SJCRH30 (cell line): ENCODE data around the gene CCIN. TPM values are rescaled to one million over a fixed set of nuclear protein-coding genes. Genes with fewer than 3 reads are reported as not detected.
"Not testable (repeated sequence)": the region's sequence is repeated elsewhere in the genome, so short reads cannot be mapped to it uniquely, and the experiment has no call there.

Experiments
- DNase-seq, 2 experiments: peaks; one replicate each; pipeline ENCODE4 v3.0.0-alpha.2; 2015 to 2020
- H3K27ac ChIP-seq: fragments of 250-450 bp; sonication (Bioruptor Pico); 2 replicates; pipeline ENCODE4 v1.5.1; 2020; ENCODE audit warnings: mild to moderate bottlenecking, moderate library complexity
- H3K27me3 ChIP-seq: fragments of 250-450 bp; sonication (Bioruptor Pico); 2 replicates; pipeline ENCODE4 v1.5.1; 2020; ENCODE audit warnings: mild to moderate bottlenecking, moderate library complexity
- H3K36me3 ChIP-seq: fragments of 250-450 bp; sonication (Bioruptor Pico); 2 replicates; pipeline ENCODE4 v1.5.1; 2020; ENCODE audit warnings: mild to moderate bottlenecking, moderate library complexity
- H3K4me1 ChIP-seq: fragments of 250-450 bp; sonication (Bioruptor Pico); 2 replicates; pipeline ENCODE4 v1.5.1; 2020; ENCODE audit warnings: mild to moderate bottlenecking, moderate library complexity
- H3K4me3 ChIP-seq: fragments of 250-450 bp; sonication (Bioruptor Pico); 2 replicates; pipeline ENCODE4 v1.5.1; 2020; ENCODE audit warnings: mild to moderate bottlenecking, moderate library complexity
- H3K9me3 ChIP-seq: fragments of 250-450 bp; sonication (Bioruptor Pico); replicated peaks from 2 replicates; pipeline ENCODE4 v1.5.1; 2020; ENCODE audit warnings: mild to moderate bottlenecking, moderate library complexity
- total RNA-seq: library from RNA; depleted of rRNA; stranded (reverse); fragments of >200 nt; shearing (Covaris generic); gene quantifications from 2 replicates; pipeline ENCODE4 v1.2.3, GENCODE V29; 2014

The CCIN gene
- total RNA-seq, 1 experiment from 2014 or later, result 0.24 TPM

- H3K27ac ChIP-seq, result no peak overlapping the region
These were observed 8.4 kb downstream of the CCIN start for GRCh38 chr9:36177571-36177970.

GRCh38 chr9:36180243-36180642 lies 11.1 kb downstream of the CCIN start:
- not testable (repeated sequence) for H3K4me3 ChIP-seq, H3K4me1 ChIP-seq, H3K27ac ChIP-seq, H3K9me3 ChIP-seq, H3K36me3 ChIP-seq, DNase-seq, H3K27me3 ChIP-seq

More at GRCh38 chr9:36177571-36177970, 8.4 kb downstream of the CCIN start:
- H3K4me1 ChIP-seq, result no peaks in the 10 kb centered on the region
- H3K36me3 ChIP-seq, result no peaks in the 10 kb centered on the region
- no peaks in the 10 kb centered on the region; the same call in 1 of the 2 replicates for H3K9me3 ChIP-seq
- H3K27me3 ChIP-seq, result no peaks in the 10 kb centered on the region
- no peak overlapping the region for H3K4me3 ChIP-seq
- DNase-seq, result no peak

- no peak overlapping the region for H3K27ac ChIP-seq
- no peaks in the 10 kb centered on the region for H3K36me3 ChIP-seq
- H3K4me1 ChIP-seq, result peaks cover 12% of the 10 kb centered on the region
- no peaks in the 10 kb centered on the region for H3K27me3 ChIP-seq
- peak in 1 of 2 experiments; percentile 16 for DNase-seq
- H3K9me3 ChIP-seq, result no peaks in the 10 kb centered on the region
- H3K4me3 ChIP-seq, result no peak overlapping the region
These were observed 18.2 kb downstream of the CCIN start for GRCh38 chr9:36187414-36187813.

GRCh38 chr9:36188212-36188611 lies 19.0 kb downstream of the CCIN start:
- no peak for DNase-seq
- Histone ChIP-seq H3K27me3 (no peaks in the 10 kb centered on the region), H3K4me1 (peaks cover 17% of the 10 kb centered on the region), H3K36me3 (no peaks in the 10 kb centered on the region), H3K9me3 (no peaks in the 10 kb centered on the region), H3K4me3 (no peak overlapping the region), H3K27ac (no peak overlapping the region)

GRCh38 chr9:36189976-36190375 lies 20.8 kb downstream of the CCIN start:
- Histone ChIP-seq H3K4me1 (peaks cover 23% of the 10 kb centered on the region), H3K27me3 (no peaks in the 10 kb centered on the region), H3K36me3 (peaks cover 4% of the 10 kb centered on the region; the same call in 1 of the 2 replicates), H3K4me3 (peak overlapping the region; percentile 80), H3K27ac (peak overlapping the region; percentile 64), H3K9me3 (no peaks in the 10 kb centered on the region)
- DNase-seq, result peak in 1 of 2 experiments; percentile 30

GRCh38 chr9:36190388-36191289 lies 21.5 kb downstream of the CCIN start, which contains the start of gene CLTA:
Gene CLTA, plus strand, starts transcription at chr9:36190921. Its CDS starts 136 bp downstream, at chr9:36191057.
- DNase-seq, result peak; percentile 98 to 99
- Histone ChIP-seq H3K4me3 (peak within 1 kb of the TSS; percentile 80), H3K4me1 (peaks cover 23% of the 10 kb centered on the region), H3K9me3 (no peaks in the 10 kb centered on the region), H3K27me3 (no peaks in the 10 kb centered on the region), H3K36me3 (peaks cover 6% of the 10 kb centered on the region; the same call in 1 of the 2 replicates), H3K27ac (peak within 1 kb of the TSS; percentile 64)

GRCh38 chr9:36191290-36191645 lies 22.1 kb downstream of the CCIN start:
- H3K4me3 ChIP-seq, result peak overlapping the region; percentile 80
- H3K27me3 ChIP-seq, result no peaks in the 10 kb centered on the region
- peaks cover 23% of the 10 kb centered on the region for H3K4me1 ChIP-seq
- peak overlapping the region; percentile 64 for H3K27ac ChIP-seq
- peak in 1 of 2 experiments; percentile 28 for DNase-seq
- H3K36me3 ChIP-seq, result peaks cover 6% of the 10 kb centered on the region; the same call in 1 of the 2 replicates
- no peaks in the 10 kb centered on the region for H3K9me3 ChIP-seq

- Histone ChIP-seq H3K27me3 (no peaks in the 10 kb centered on the region), H3K27ac (no peak overlapping the region; the same call in 1 of the 2 replicates), H3K4me3 (peak overlapping the region; percentile 80), H3K4me1 (peaks cover 23% of the 10 kb centered on the region), H3K36me3 (peaks cover 7% of the 10 kb centered on the region), H3K9me3 (no peaks in the 10 kb centered on the region)
- DNase-seq, result no peak
These were observed 22.5 kb downstream of the CCIN start for GRCh38 chr9:36191686-36192085.

GRCh38 chr9:36192196-36192595 lies 23.0 kb downstream of the CCIN start:
- H3K9me3 ChIP-seq, result no peaks in the 10 kb centered on the region
- H3K36me3 ChIP-seq, result peaks cover 12% of the 10 kb centered on the region
- peaks cover 23% of the 10 kb centered on the region for H3K4me1 ChIP-seq
- H3K27me3 ChIP-seq, result no peaks in the 10 kb centered on the region
- no peak overlapping the region for H3K27ac ChIP-seq
- DNase-seq, result peak in 1 of 2 experiments; percentile 17
- peak overlapping the region; percentile 80 for H3K4me3 ChIP-seq

- H3K4me1 ChIP-seq, result peaks cover 23% of the 10 kb centered on the region
- peaks cover 19% of the 10 kb centered on the region for H3K36me3 ChIP-seq
- DNase-seq, result no peak
- no peak overlapping the region for H3K4me3 ChIP-seq
- no peaks in the 10 kb centered on the region for H3K27me3 ChIP-seq
- no peaks in the 10 kb centered on the region for H3K9me3 ChIP-seq
- no peak overlapping the region for H3K27ac ChIP-seq
These were observed 23.8 kb downstream of the CCIN start for GRCh38 chr9:36193023-36193422.

GRCh38 chr9:36194326-36195000 lies 25.3 kb downstream of the CCIN start:
- Histone ChIP-seq H3K9me3 (no peaks in the 10 kb centered on the region), H3K4me1 (peaks cover 23% of the 10 kb centered on the region), H3K27ac (no peak overlapping the region), H3K27me3 (no peaks in the 10 kb centered on the region), H3K36me3 (peaks cover 25% of the 10 kb centered on the region), H3K4me3 (no peak overlapping the region)
- no peak for DNase-seq

GRCh38 chr9:36204906-36205547 lies 35.8 kb downstream of the CCIN start:
- no peaks in the 10 kb centered on the region for H3K9me3 ChIP-seq
- H3K4me3 ChIP-seq, result no peak overlapping the region
- no peaks in the 10 kb centered on the region for H3K4me1 ChIP-seq
- H3K27ac ChIP-seq, result no peak overlapping the region
- DNase-seq, result no peak
- H3K27me3 ChIP-seq, result no peaks in the 10 kb centered on the region
- H3K36me3 ChIP-seq, result peaks cover 83% of the 10 kb centered on the region

- no peak overlapping the region for H3K4me3 ChIP-seq
- no peak for DNase-seq
- H3K9me3 ChIP-seq, result no peaks in the 10 kb centered on the region
- H3K4me1 ChIP-seq, result no peaks in the 10 kb centered on the region
- H3K27me3 ChIP-seq, result no peaks in the 10 kb centered on the region
- peaks cover 80% of the 10 kb centered on the region for H3K36me3 ChIP-seq
- no peak overlapping the region for H3K27ac ChIP-seq
These were observed 37.8 kb downstream of the CCIN start for GRCh38 chr9:36207016-36207415.

- no peak for DNase-seq
- no peaks in the 10 kb centered on the region for H3K4me1 ChIP-seq
- no peak overlapping the region for H3K27ac ChIP-seq
- no peaks in the 10 kb centered on the region for H3K27me3 ChIP-seq
- no peak overlapping the region for H3K4me3 ChIP-seq
- H3K9me3 ChIP-seq, result no peaks in the 10 kb centered on the region
- peaks cover 80% of the 10 kb centered on the region for H3K36me3 ChIP-seq
These were observed 38.4 kb downstream of the CCIN start for GRCh38 chr9:36207546-36208012.
